D341Med (cell line): ENCODE measurements around the gene PNKP.

Experiments
- DNase-seq: peaks from one replicate; pipeline ENCODE4 v3.0.0; 2012; ENCODE audit warnings: low spot score

The PNKP gene

DNA sequence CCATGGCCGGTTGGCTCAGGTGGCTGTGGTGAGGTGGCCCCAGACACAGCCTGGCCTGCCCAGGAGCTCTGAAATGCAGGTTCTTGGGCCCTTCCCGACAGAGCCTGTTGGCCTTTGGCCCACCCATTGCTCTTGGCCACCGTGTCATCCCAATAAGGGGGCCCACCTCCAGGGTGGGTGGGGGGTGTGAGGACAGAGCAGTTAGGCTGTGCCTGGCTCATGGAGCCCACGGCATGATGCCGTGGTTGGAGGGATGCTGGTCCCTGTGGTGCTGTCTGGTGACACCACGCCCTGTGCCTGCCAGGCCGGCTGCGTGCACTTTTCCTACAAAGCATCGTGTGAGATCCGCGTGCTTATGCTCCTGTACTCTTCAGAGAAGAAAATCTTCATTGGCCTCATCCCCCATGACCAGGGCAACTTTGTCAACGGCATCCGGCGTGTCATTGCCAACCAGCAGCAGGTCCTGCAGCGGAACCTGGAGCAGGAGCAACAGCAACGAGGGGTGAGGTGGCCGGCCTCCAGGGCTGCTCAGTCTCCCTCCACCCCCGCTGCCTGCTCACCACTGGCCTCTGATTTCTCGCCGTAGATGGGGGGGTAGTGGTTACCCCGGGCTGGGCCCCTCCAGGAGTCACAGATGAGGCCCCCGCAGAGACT is 7.6 kb downstream of the PNKP start:
- DNase-seq: no peak

GRCh38 chr19:49858088-49858985 is 9.0 kb downstream of the PNKP start:
- no peak for DNase-seq

DNA sequence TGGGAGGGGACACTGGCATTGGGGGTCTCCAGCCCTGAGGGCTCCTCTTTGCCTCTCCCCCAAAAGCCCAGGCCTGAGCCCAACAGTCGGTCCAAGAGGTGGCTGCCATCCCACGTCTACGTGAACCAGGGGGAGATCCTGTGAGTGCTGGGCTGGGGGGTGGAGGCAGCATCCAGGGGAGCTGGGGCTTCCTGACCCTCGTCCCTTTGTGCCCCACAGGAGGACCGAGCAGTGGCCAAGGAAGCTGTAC is 9.6 kb downstream of the PNKP start:
- DNase-seq: no peak

DNA sequence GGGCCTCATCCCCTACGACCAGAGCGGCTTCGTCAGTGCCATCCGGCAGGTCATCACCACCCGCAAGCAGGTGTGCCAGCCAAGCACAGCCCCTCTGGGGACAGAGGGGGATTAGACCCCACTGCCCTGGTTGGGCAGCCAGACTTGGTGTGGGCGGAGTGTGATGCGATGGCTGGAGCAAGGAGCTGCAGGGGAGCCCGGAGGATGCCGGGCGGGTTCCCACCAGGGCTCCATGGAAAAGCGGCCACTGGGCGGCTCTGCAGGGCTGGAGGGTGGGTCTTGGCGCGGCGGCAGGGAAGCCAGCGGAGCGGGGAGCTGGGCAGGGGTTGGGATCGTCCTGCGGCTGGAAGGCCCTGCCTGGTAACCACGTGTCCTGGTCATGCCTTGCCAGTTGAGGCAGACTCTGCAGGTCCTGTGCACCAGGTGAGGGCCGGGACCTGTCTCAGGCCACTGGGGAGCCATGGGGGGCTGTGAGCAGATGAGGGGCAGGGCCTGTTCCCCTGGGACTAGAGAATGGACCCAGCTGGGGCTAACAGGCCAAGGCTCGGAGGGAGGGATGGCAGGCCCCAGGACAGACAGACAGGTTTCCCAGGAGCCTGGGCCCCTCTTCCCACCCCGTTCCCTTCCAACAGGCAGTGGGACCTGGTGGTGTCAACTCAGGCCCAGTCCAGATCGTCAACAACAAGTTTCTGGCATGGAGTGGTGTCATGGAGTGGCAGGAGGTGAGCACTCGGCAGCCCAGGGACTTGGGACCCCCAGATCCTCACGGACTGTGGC is 10.1 kb downstream of the PNKP start:
- DNase-seq: peak; percentile 40

GRCh38 chr19:49856574-49857021 is 10.8 kb downstream of the PNKP start:
- DNase-seq: peak; percentile 25

DNA sequence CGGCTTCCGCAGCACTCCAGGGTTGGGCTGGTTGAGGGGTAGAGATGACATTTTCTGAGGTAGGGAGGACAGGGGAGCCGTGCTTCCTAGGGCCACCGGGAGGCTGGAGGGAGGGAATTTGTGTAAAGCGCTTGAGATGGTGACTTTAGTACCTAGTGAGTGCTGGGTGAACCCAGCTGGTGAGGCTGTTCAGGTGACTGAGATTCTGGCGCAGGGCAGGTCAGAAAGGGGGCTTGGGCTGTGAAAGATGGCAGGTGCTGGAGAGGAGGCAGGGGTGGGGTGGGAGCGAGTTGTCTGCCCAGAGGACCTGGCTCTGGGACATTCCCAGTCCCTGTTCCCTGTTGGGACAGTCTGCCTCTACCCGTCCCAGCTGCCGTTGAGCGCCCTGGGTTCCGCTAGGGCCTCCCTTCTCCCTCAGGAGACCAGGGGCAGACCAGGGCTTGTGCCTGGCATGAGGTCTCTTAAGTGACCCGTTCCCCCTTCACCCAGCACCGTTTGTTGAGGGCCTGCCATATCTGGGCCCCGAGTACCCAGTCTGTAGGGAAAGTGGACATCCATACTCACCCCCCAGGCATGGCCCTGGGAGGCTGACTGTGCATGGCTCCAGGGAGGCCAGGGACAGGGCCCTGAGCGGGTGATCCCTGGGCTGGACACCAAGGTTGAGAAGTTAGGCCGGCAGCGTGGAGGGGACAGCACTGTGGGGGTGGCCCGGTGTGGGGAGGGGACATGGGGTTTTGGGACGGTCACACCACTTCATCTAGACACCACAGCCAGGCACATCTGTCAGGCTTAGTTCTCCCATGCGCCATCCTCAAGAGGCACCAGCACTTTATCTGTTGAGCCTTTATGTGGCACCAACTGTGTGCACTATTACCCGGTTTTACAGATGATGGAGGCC is 11.5 kb downstream of the PNKP start:
- peak; percentile 33 for DNase-seq

DNA sequence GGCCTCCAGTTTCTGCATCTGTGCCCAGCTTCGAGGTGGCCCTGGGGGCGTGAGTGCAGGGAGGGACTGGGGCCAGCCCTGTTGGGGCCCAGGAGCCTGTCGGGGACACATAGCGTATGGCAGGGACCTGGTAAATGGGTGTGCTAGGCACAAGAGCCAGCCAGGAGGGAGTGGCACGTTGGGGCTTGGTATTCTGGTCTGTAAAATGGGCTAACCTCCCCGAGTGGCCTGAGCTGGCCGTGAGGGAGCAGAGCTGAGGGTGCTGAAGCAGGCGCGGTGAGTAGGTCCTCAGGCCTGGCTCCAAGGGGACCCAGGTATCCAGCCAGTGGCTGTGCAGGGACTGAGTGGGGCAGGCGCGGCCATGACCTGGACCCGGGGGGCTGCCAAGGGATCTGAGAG is 12.1 kb downstream of the PNKP start:
- DNase-seq: peak; percentile 21

DNA sequence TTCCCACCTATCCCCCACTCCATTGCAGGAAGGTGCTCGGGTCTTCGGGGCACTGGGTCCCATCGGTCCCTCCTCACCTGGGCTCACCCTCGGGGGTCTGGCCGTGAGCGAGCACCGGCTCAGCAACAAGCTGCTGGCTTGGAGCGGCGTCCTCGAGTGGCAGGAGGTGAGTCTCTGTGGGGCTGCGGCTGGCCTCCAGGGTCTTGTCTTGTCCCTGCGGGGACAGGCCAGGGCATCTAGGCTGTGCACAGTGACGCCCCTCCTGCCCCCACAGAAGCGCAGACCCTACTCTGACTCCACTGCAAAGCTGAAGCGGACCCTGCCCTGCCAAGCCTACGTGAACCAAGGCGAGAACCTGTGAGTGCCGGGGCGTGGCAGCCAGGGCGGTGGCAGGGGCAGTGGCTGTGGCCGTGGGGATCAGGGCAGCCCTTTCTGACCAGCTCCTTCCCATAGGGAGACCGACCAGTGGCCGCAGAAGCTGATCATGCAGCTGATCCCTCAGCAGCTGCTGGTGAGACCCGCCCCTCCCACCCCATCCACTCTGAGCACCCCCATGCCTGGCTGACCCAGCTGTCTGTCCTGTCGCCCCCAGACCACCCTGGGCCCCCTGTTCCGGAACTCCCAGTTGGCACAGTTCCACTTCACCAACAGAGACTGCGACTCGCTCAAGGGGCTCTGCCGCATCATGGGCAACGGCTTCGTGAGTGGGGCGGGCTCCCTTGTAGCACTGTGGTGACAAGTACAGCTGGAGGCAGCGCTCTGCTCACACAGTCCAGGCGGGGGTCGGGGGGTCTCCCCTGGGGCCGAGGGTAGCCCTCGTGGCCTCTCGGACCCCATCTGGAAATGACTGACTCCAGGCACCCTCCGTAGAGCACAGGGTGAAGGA is 12.8 kb downstream of the PNKP start:
- DNase-seq: peak; percentile 14

GRCh38 chr19:49853852-49854377 is 13.5 kb downstream of the PNKP start:
- peak; percentile 12 for DNase-seq

- peak; percentile 7 for DNase-seq
Observed at GRCh38 chr19:49852631-49853126, 14.7 kb downstream of the PNKP start.

DNA sequence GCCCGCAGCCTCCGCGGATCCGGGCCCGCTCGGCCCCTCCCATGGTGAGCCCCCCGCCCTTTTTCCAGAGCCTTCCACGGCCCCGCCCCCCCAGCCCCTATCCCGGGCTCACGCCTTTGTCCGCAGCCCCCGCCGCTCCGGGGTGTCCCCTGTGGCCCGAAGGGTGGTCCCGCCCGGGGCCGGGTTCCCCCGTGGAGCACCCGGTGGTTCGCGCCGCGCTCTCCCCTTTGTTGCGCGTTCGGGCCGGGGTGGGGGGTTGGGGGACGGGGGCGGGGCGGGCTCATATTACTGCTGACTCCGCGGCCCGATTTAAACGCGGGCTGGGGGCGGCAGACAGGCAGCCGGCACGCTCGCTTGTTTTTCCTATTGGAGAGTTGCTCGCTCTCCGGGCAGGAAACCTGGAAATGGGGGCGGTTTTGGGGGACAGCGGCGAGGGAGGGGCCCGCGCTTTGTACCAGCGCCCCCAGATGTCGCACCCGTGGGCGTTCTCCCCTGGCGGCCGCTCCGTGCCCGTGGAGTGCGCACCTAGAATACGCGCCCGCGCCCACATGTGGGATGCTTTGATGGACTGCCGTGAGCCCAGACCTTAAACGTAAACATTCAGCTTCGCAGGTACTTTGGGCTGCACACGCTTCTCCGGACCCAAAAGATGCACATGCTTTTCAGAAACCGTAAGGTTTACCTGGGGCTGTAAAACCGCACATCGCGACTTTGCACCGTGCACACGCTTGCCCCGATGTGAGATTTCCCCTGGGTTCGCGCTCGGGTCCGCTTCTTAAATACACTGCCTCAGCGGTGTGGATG is 15.7 kb downstream of the PNKP start:
- peak; percentile 77 for DNase-seq

GRCh38 chr19:49850487-49851342 is 16.7 kb downstream of the PNKP start, which contains the start of gene PTOV1:
Gene PTOV1 (plus strand): TSS chr19:49851159.
- DNase-seq: peak; percentile 99

DNA sequence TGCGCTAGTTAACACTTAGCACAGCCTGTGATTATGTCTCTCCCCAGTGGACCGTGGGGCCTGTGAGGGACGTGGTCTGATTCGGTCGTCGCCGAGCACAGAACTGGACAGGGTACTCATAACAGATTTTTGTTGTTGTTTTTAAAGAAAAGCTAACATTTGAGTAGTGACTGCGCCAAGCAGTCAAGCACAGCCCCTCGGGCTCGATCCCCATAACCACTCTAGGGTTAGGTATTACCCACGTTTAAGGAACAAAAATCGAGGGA is 17.2 kb downstream of the PNKP start:
- no peak for DNase-seq

- DNase-seq: no peak
Observed at GRCh38 chr19:49849433-49850220, 17.7 kb downstream of the PNKP start.

DNA sequence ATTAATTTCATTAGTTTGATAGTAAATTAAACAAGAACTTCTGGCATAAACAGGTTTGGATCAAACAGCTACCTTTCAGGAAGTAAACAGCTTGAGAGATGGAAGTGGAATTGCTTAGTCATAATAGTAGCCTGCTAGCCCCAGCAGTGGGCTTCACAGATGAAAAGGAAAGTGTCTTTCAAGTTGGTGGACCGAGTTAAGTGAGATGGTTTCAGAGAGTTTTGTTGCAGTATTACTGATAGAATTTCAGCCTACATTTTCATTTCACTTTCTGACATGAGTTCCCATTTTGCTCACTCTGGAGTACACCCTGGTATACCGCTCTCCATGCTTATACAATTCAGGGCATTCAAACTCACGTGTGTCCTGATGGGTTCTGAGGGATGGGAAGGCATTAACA is 18.4 kb downstream of the PNKP start:
- no peak for DNase-seq

- DNase-seq: no peak
Observed at GRCh38 chr19:49847731-49848696, 19.4 kb downstream of the PNKP start.

DNA sequence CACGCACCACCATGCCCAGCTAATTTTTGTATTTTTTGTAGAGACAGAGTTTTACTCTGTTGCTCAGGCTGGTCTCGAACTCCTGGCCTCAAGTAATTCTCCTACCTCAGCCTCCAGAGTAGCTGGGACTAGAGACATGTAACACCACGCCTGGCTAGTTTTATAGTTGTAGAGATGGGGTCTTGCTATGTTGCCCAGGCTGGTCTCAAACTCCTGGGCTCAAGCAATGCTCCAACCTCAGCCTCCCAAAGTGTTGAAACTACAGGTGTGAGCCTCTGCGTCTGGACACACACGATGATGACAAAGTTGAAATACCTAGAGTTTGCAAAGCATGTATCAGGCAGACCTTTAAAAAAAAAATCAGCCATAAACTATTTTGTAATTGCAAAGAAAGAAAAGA is 21.0 kb downstream of the PNKP start:
- no peak for DNase-seq
